T-helper 2 cell treated with Interferon-gamma antibody and Interleukin-4, amounts not matched to agents 5 μg/mL and 100 μg/mL, for 36 hours (primary cell): ENCODE data around the gene ARF6.
A peak's percentile ranks its signal among the peaks of the same experiment; 100 is the strongest.
"Not testable (repeated sequence)": the region's sequence is repeated elsewhere in the genome, so short reads cannot be mapped to it uniquely, and the experiment has no call there.

Source experiments
- DNase-seq: peaks from one replicate; pipeline ENCODE4 v3.0.0; 2021; ENCODE audit warnings: low spot score
- H3K27ac Mint-ChIP-seq: one replicate; pipeline ENCODE4 v1.8.0; 2021; ENCODE audit warnings: mild to moderate bottlenecking, mixed read lengths
- H3K27me3 Mint-ChIP-seq: one replicate; pipeline ENCODE4 v1.8.0; 2021; ENCODE audit warnings: low read depth, mixed read lengths
- H3K36me3 Mint-ChIP-seq: one replicate; pipeline ENCODE4 v1.8.0; 2021; ENCODE audit warnings: low read depth, mixed read lengths
- H3K4me1 Mint-ChIP-seq: one replicate; pipeline ENCODE4 v1.8.0; 2021; ENCODE audit warnings: low read depth, mixed read lengths
- H3K4me3 Mint-ChIP-seq: one replicate; pipeline ENCODE4 v1.8.0; 2022; ENCODE audit warnings: mild to moderate bottlenecking, moderate library complexity, mixed read lengths
- H3K9me3 Mint-ChIP-seq: one replicate; pipeline ENCODE4 v1.8.0; 2021; ENCODE audit warnings: mixed read lengths

The ARF6 gene

DNA sequence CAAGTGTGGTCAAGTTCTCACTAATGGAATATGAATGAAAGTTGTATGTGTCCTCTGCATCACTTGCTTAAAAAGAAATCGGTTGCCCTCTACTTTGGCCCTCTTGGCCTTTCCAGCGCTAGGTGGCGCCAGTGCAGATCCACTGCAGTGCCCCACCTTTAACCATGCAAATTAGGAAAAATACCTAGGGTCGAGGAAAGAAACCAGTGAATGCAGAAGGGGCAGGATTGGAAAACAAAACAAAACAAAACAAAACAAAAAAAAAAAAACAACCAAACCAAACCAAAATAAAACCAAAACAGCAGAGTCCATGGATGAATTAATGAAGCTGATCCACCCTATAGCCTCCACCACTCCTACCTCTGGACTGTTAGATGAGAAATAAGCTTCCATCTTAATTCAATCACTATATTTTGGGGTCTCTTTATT lies 27.4 kb upstream of the ARF6 start:
- H3K9me3 Mint-ChIP-seq, result no peaks in the 10 kb centered on the region
- H3K36me3 Mint-ChIP-seq, result no peaks in the 10 kb centered on the region
- DNase-seq, result peak; percentile 67
- no peak overlapping the region for H3K27ac Mint-ChIP-seq
- H3K27me3 Mint-ChIP-seq, result peaks cover 4% of the 10 kb centered on the region
- H3K4me1 Mint-ChIP-seq, result peaks cover 31% of the 10 kb centered on the region
- no peak overlapping the region for H3K4me3 Mint-ChIP-seq

DNA sequence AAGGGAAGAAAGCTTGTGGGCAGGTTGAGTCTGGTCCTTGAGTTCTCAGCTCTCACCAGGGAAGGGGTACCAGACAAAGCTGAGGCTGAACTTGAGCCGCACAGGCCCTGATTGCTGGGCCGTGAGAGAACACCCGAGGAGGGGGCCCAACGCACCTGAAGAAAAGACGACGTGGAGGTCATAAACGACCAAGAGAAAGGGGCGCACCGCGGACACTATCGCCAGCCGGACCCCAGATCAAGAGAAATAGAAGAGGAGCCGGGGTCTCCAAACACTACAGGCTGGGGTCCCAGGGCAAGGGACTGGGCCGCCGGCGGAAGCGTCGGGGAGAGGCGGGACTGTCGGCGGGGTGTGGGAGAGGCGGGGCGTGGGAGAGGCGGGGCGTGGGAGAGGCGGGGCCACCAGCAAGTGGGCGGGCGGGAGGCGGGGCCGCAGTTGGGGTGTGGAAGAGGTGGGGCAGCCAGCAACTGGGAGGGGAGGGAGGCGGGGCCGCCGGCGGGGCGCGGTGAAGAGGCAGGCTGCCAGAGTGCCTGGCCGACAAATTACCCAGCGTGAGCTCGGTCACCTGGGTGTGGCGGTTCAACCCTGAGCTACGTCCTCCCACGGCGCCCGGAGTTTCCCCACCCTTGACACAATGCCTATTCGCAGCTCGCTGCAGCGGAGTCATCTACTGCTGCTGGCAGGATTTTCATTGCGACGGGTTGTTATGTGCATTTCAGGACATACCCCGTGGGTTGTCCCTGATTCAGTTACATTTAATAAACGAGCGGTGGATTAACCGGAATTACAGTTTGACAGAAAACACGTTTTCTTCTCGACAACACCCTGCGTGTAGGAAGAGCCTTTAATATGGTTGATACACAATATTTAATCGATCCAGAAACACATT lies 24.8 kb upstream of the ARF6 start:
- Mint-ChIP-seq H3K36me3 (no peaks in the 10 kb centered on the region), H3K27ac (peak overlapping the region; percentile 96), H3K4me1 (peaks cover 22% of the 10 kb centered on the region), H3K27me3 (no peaks in the 10 kb centered on the region), H3K4me3 (peak overlapping the region; percentile 96), H3K9me3 (no peaks in the 10 kb centered on the region)
- peak; percentile 94 for DNase-seq

DNA sequence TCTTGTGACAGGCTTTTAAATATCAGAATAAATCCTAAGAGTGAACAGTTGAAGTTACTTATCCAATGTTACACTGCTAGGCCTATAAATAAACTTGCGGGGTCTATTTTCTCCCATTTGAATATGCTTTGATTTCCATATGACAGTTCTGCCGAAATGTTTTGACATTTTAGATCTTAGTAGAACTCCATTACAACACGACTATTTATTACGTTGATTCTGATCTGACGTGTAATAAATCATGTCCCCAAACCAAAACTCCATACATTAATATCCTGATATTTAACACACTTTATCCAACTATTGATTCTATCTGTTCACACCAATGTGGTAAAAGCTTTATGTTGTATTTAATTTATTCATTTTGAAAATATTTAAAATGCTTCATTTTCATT lies 24.2 kb upstream of the ARF6 start:
- no peak for DNase-seq
- Mint-ChIP-seq H3K4me3 (peak overlapping the region; percentile 96), H3K27me3 (no peaks in the 10 kb centered on the region), H3K4me1 (peaks cover 22% of the 10 kb centered on the region), H3K27ac (peak overlapping the region; percentile 96), H3K36me3 (no peaks in the 10 kb centered on the region), H3K9me3 (no peaks in the 10 kb centered on the region)

- DNase-seq, result no peak
- Mint-ChIP-seq H3K27me3 (no peaks in the 10 kb centered on the region), H3K27ac (no peak overlapping the region), H3K9me3 (no peaks in the 10 kb centered on the region), H3K4me1 (peaks cover 22% of the 10 kb centered on the region), H3K4me3 (no peak overlapping the region), H3K36me3 (no peaks in the 10 kb centered on the region)
Measured at GRCh38 chr14:49870908-49871307, 22.0 kb upstream of the ARF6 start.

DNA sequence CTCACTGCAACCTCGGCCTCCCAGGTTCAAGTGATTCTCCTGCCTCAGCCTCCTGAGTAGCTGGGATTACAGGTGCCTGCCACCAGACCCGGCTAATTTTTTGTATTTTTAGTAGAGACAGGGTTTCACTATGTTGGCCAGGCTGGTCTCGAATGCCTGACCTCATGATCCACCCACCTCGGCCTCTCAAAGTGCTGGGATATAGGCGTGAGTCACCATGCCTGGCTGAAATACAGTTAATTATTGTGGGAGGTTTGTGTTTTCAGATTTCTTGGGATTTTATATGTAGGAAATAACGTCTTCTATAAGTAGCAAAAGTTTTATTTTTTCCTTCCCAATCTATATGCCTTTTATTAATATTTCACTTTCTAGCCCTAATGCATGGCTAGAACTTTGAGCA lies 19.3 kb upstream of the ARF6 start:
- DNase-seq, H3K9me3 Mint-ChIP-seq, H3K27ac Mint-ChIP-seq, H3K27me3 Mint-ChIP-seq, H3K36me3 Mint-ChIP-seq, H3K4me3 Mint-ChIP-seq: not testable (repeated sequence)
- H3K4me1 Mint-ChIP-seq, result peaks cover 18% of the 10 kb centered on the region

GRCh38 chr14:49875640-49876198 lies 17.2 kb upstream of the ARF6 start:
- no peaks in the 10 kb centered on the region for H3K9me3 Mint-ChIP-seq
- H3K27me3 Mint-ChIP-seq, result no peaks in the 10 kb centered on the region
- DNase-seq, result no peak
- H3K36me3 Mint-ChIP-seq, result no peaks in the 10 kb centered on the region
- no peak overlapping the region for H3K4me3 Mint-ChIP-seq
- no peak overlapping the region for H3K27ac Mint-ChIP-seq
- H3K4me1 Mint-ChIP-seq, result peaks cover 17% of the 10 kb centered on the region

GRCh38 chr14:49876563-49877127 lies 16.2 kb upstream of the ARF6 start:
- no peak overlapping the region for H3K27ac Mint-ChIP-seq
- no peaks in the 10 kb centered on the region for H3K27me3 Mint-ChIP-seq
- DNase-seq, result no peak
- no peak overlapping the region for H3K4me3 Mint-ChIP-seq
- peaks cover 16% of the 10 kb centered on the region for H3K4me1 Mint-ChIP-seq
- no peaks in the 10 kb centered on the region for H3K9me3 Mint-ChIP-seq
- no peaks in the 10 kb centered on the region for H3K36me3 Mint-ChIP-seq

DNA sequence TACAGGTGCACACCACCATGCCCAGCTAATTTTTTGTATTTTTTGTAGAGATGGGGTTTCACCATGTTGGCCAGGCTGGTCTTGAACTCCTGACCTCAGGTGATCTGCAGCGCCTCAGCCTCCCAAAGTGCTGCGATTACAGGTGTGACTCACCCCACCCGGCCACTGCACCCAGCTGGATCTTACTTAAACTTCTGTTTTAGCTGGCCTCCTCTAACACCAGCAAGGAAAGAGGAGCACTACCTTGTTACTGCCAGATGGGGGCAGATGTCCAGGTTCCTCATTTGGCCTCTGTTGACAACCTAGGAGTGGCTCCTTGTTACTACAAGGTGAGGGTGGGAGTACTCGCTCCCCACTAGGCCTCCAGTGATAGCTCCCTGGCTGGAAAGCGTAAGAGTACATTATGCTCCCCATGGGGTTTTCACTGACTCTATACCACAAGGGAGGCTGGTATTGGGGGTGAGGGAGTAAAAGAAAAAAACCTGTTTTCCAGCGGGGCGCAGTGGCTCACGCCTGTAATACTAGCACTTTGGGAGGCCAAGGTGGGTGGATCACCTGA lies 13.2 kb upstream of the ARF6 start:
- H3K27ac Mint-ChIP-seq, result peak overlapping the region; percentile 45
- no peaks in the 10 kb centered on the region for H3K27me3 Mint-ChIP-seq
- H3K36me3 Mint-ChIP-seq, result no peaks in the 10 kb centered on the region
- peaks cover 18% of the 10 kb centered on the region for H3K4me1 Mint-ChIP-seq
- no peak overlapping the region for H3K4me3 Mint-ChIP-seq
- DNase-seq, result peak; percentile 55
- H3K9me3 Mint-ChIP-seq, result no peaks in the 10 kb centered on the region

DNA sequence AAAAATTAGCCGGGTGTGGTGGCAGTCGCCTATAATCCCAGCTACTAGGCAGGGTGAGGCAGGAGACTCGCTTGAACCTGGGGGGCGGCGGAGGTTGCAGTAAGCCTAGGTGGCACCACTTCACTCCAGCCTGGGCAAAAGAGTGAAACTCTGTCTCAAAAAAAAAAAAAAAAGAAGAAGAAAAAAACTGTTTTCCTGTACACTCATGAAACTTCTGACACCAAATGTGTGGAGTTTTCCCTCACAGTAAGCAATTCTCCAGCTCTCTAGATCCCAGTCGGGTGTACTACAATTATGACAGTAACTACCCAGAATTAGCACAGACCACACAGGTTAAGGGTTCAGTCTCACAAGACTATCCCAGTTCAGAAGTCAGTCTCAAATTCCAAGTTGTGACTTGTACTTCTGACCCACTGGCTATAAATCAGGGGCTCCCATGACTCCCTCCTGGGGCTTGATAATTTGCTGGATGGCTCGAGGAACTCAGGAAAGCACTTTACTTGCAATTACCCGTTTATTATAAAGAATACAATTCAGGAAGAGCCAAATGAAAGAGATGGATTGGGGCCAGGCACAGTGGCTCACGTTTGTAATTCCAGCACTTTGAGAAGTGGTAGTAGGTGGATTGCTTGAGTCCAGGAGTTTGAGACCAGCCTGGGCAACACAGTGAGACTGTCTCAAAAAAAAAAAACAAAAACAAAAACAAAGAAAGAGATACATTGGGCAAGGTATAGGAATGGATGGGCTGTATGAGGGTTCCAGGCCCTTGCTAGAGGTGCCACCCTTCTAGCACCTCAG lies 12.4 kb upstream of the ARF6 start:
- Mint-ChIP-seq H3K27ac (peak overlapping the region; percentile 44), H3K36me3 (no peaks in the 10 kb centered on the region), H3K4me1 (peaks cover 18% of the 10 kb centered on the region), H3K4me3 (no peak overlapping the region), H3K27me3 (no peaks in the 10 kb centered on the region), H3K9me3 (no peaks in the 10 kb centered on the region)
- DNase-seq, result no peak

- no peak for DNase-seq
- Mint-ChIP-seq H3K4me3 (no peak overlapping the region), H3K4me1 (peaks cover 17% of the 10 kb centered on the region), H3K27ac (no peak overlapping the region), H3K36me3 (no peaks in the 10 kb centered on the region), H3K9me3 (no peaks in the 10 kb centered on the region), H3K27me3 (no peaks in the 10 kb centered on the region)
Measured at GRCh38 chr14:49881350-49882001, 11.4 kb upstream of the ARF6 start.

GRCh38 chr14:49882826-49883694 lies 9.8 kb upstream of the ARF6 start:
- no peaks in the 10 kb centered on the region for H3K9me3 Mint-ChIP-seq
- no peak overlapping the region for H3K27ac Mint-ChIP-seq

GRCh38 chr14:49886523-49886922 lies 6.4 kb upstream of the ARF6 start:
- no peaks in the 10 kb centered on the region for H3K36me3 Mint-ChIP-seq
- no peak for DNase-seq
- H3K27ac Mint-ChIP-seq, result no peak overlapping the region
- no peaks in the 10 kb centered on the region for H3K9me3 Mint-ChIP-seq
- no peaks in the 10 kb centered on the region for H3K27me3 Mint-ChIP-seq
- peaks cover 8% of the 10 kb centered on the region for H3K4me1 Mint-ChIP-seq
- no peak overlapping the region for H3K4me3 Mint-ChIP-seq

More at GRCh38 chr14:49882826-49883694, 9.8 kb upstream of the ARF6 start:
- DNase-seq, result no peak
- Mint-ChIP-seq H3K4me3 (no peak overlapping the region), H3K4me1 (peaks cover 19% of the 10 kb centered on the region), H3K27me3 (no peaks in the 10 kb centered on the region), H3K36me3 (no peaks in the 10 kb centered on the region)
